ACHN (cell line): ENCODE results near the gene RASA2.

Source experiments
- DNase-seq: peaks from one replicate; pipeline ENCODE4 v3.0.0-alpha.2; 2015
- in situ Hi-C: cut with HindIII; loops from 2 replicates; pipeline ENCODE4 v1.10.0; 2017; ENCODE audit warnings: low sequenced_read_pairs, low pct_ligation_motif_present, low pct_unique_long_range_greater_than_20kb

The RASA2 gene

GRCh38 chr3:141546081-141546480 lies 59.3 kb downstream of the RASA2 start:
- DNase-seq, result no peak
- in situ Hi-C loops, result no loop called here

- DNase-seq, result no peak
- in situ Hi-C loops, result no loop called here
Measured at GRCh38 chr3:141546586-141546985, 59.8 kb downstream of the RASA2 start.

GRCh38 chr3:141547791-141548190 lies 61.0 kb downstream of the RASA2 start:
- in situ Hi-C loops, result no loop called here
- no peak for DNase-seq

DNA sequence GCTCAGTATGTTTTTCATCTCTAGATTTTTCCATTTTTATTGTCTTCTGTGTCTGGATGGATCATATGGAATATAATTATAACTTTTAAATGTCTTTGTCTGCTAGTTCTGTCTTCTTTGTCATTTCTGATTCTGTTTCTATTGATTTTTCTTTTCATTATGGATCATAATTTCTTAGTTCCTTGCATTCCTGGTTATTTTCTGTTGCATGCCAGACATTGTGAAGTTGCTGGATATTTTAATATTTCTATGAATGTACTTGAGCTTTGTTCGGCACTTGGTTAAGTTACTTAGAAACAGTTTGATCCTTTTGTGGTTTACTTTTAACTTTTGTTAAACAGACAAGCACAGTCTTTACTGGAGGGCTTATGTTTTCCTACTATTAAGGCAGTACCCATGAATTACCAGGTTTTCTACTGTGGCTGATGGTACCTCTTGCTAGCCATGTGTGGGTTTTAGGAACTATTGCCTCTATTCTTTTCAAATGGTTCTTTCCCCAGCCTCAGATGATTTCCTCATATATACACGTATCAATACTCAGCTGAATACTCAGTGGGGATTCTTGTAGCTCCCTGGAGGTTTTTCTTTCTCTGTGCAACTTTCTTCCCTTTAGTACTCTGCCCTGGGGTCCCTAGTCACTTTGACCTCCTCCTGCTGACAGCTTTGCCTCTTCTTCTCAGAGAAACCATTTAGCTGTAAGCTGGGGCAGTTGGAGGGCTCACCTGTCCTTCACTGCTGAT lies 64.3 kb downstream of the RASA2 start:
- in situ Hi-C loops, result no loop called here
- no peak for DNase-seq

GRCh38 chr3:141552440-141552991 lies 65.7 kb downstream of the RASA2 start:
- DNase-seq, result no peak
- in situ Hi-C loops, result no loop called here

DNA sequence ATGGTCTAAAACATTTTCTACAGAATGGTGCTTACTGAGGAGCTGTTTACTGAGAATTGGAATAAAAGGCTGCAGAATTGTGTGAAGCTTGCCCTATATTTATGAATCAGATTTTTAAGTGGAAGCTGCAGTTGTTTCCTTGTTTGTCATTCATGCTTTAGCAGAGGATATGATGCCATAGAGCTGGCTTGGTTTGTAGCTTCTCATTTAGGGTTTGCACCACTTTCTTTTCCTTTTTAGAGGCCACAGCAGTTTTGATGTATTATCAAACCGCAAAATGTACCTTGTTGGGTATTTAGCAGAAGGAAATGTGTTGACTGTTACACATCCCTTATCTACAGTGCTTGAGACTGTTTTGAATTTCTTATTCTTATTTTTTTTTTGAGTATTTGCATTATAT lies 66.2 kb downstream of the RASA2 start:
- DNase-seq, result no peak
- in situ Hi-C loops, result no loop called here

GRCh38 chr3:141556034-141556433 lies 69.2 kb downstream of the RASA2 start:
- in situ Hi-C loops, result no loop called here
- no peak for DNase-seq

GRCh38 chr3:141557961-141558706 lies 71.3 kb downstream of the RASA2 start:
- no peak for DNase-seq
- in situ Hi-C loops, result no loop called here

DNA sequence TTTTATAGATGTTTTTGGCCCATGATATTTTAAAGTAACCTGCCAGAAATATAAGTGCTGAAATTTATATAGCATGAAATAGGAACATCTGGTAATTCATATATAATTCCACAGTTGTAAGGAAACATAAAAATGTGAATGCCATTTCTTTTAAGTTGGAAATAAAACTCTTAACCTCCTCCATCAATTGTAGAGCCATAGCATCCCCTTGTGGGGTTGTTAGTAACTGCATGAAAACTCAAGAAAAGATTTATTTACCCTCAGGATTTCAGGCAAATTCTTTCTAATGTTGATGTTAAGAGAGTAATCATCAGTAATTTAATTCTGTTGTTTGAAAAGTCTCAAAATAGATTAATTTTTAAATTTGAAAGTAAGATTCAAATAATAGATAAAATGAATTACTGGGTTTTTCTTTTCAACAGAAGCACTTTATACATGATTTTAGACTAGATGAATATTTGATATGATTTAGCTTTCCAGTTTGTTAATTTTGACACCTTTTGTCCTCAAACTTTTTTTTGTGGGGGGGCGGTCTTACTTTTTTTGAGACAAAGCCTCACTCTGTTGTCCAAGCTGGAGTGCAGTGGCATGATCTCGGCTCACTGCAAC lies 74.7 kb downstream of the RASA2 start:
- in situ Hi-C loops, result no loop called here
- DNase-seq, result peak; percentile 61

DNA sequence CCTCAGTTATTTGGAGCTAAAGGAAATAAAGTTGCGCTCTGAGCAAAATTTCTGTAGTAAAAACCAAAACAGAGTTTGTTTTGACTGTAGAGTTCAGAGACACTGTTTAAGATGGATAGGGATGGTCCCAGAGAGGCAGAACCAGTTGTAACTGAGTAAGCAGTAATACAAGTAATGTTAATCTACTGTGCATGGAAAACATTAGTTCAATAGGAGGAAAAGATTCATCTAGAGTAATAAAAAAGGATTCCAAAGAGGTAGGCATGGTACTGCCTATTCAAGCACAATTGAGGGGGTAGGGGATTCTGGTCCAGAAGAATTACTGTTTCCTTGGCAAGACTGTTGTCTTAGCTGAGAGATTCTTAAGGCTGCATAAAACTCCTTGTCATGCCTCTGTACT lies 77.4 kb downstream of the RASA2 start:
- in situ Hi-C loops, result no loop called here
- no peak for DNase-seq

DNA sequence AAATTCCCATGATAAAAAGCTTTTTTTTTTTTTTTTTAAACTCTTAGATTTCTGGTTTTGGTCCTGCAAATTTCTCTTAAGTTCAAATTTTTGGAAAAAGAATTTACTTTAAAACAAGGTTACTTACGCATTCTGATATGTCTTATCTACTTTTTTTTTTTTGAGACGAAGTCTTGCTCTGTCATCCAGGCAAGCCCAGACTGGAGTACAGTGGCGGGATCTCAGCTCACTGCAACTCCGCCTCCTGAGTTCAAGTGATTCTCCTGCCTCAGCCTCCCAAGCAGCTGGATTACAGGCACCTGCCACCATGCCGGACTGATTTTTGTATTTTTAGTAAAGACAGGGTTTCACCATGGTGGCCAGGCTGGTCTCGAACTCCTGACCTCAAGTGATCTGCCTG lies 83.2 kb downstream of the RASA2 start:
- in situ Hi-C loops, result no loop called here
- DNase-seq, result no peak

DNA sequence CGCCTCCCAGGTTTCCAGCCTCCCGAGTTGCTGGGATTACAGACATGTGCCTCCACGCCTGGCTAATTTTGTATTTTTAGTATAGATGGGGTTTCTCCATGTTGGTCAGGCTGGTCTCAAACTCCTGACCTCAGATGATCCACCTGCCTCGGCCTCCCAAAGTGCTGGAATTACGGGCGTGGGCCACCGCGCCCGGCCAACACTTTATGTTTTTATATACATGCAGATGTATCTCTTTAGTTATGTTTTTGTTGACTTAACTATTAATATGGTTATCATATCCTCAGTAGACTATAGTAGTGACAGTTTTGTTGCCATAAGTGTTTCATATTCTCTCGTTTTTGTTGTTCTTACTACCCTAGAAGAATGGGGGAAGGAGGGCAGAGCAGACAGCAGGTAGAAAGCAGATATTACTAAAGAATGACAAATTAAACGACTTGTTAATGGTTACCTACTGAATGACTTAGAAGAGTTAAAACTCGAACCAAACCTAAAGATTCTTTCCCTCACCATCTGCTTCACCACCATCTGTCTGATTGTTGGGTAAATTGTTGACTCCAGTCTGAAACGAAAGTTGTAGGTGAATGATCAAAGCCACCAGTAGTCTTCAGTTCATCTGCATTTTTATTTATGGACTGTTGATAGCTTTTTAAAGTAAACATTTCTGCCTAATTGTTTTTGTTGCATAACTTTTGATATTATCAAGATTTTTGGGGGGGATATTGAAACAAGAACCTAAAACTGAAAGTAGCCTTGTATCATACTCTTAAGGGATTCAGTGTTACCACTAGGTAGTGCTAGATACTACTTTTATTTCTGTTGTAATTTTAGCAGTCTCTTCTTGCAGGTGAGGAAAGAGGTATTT lies 89.3 kb downstream of the RASA2 start:
- in situ Hi-C loops, result no loop called here
- peak; percentile 33 for DNase-seq

GRCh38 chr3:141576744-141577052 lies 89.9 kb downstream of the RASA2 start:
- in situ Hi-C loops, result no loop called here
- DNase-seq, result no peak

GRCh38 chr3:141578202-141578973 lies 91.6 kb downstream of the RASA2 start:
- in situ Hi-C loops, result no loop called here
- DNase-seq, result no peak

DNA sequence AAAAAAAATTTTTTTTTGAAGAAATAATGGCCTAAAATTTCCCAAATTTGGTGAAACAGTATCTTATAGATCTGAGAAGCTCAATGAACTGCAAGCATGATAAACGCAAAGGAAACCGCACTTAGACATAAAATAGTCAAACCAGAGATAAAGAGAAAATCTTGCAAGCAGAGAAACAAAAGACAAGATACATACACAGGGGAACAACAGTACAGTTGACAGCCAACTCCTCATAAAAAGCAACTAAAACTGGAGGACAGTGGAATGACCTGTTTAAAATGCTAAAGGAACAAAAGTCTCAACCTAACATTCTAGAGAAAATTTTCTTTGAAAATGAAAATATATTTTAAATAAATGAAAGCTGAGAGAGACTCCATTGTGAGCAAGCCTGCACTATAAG lies 107.5 kb downstream of the RASA2 start:
- no peak for DNase-seq
- in situ Hi-C loops, result no loop called here

GRCh38 chr3:141597931-141598330 lies 111.1 kb downstream of the RASA2 start:
- no peak for DNase-seq
- in situ Hi-C loops, result no loop called here

DNA sequence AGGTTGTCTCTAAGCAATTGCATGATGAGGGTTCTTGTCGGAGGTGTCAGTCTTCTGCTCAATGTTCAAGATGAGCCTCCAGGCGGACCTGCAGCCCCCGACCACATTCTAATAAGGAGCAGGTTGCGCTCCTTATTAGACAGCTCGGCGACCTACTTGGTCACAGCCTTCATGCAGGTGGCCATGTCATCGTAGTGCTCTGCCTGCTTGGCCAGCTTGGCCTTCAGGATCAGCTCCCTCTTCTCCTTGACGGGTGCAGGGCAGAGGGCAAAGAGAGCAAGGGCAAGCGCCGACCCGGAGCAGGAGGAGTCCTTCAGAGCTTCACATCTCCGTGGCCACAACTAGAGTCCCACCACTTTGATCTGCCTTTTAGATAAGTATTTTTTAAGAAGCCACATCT lies 113.5 kb downstream of the RASA2 start:
- in situ Hi-C loops, result no loop called here

DNA sequence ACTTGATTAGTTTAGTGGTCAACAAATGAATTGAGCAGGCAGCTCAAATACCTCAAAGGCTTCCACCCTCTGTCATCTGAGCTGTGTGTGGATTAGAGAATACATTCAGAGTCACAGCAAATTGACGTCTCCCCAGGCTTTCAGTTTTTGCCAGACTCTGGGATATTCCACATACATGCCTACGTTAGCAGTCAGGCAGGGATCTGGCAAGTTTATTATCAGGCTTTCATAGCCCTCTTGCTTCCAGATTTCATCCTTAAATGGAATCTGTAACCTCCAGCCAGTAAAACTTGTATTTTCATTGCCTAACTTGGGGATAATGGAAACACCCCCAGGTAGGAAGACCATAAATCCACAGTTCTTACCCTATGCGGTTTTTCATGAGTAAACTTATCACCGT lies 115.9 kb downstream of the RASA2 start:
- DNase-seq, result no peak
- in situ Hi-C loops, result no loop called here

More for the DNA sequence above, 113.5 kb downstream of the RASA2 start:
- DNase-seq, result no peak
